Activated CD8-positive, alpha-beta memory T cell treated with anti-CD3 and anti-CD28 coated beads for 48 hours (primary cell): ENCODE measurements around the gene ADAP2.
A peak's percentile ranks its signal among the peaks of the same experiment; 100 is the strongest.
"Not testable (repeated sequence)": the region's sequence is repeated elsewhere in the genome, so short reads cannot be mapped to it uniquely, and the experiment has no call there.

Source experiments
- DNase-seq, 3 experiments: peaks; one replicate each; pipeline ENCODE4 v3.0.0-alpha.2; 2020; ENCODE audit warnings: low read depth in 2 of 3, low spot score in 2 of 3

ADAP2 gene

DNA sequence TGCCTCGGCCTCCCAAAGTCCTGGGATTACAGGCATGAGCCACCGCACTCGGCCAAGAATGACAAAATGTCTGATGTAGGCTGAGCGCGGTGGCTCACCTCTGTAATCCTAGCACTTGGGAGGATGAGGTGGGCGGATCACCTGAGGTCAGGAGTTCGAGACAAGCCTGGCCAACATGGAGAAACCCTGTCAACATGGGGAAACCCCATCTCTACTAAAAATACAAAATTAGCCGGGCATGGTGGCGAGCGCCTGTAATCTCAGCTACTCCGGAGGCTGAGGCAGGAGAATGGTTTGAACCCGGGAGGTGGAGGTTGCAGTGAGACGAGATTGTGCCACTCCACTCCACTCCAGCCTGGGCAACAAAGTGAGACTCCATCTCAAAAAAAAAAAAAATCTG is 46.2 kb downstream of the ADAP2 start:
- DNase-seq = not testable (repeated sequence)

DNA sequence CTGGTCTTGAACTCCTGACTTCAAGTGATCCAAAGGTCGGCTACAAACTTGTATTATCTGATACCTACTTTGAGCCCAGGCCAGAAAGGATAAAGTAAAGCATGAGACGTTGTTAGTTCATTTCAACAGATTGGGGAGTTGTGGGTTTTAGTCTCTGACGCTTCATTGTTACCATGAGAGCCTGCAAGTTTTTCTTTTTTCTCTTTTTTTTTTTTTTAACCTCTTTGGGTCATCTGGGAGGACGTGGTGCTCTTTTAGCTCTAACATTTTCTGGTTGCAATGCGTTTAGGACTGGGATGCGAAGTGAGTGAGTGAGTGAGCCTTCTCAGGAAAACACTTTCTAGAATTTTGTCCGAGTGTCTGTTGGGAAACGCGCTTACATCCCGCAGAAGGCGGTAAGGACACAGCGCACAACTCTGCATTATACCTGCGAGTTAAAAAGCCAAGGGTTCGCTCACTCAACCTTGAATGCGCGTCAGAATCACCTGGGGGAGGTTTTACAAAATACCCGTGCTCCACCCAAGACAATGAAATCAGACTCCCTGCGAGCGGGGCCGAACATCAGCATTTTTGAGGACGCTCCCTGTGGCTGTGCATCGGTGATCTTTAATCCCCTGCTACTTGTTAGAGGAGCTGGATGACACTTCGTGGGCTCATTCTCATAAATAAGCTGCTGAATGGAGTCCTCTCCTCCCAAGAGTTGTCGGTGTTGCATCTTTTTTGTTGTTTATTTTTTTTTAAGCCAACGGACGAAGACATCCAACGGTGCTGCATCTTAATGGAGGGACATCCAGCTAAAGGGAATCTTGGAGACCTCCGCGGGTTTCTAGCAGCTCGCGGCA is 48.5 kb downstream of the ADAP2 start:
- DNase-seq = peak in 1 of 3 experiments; percentile 11

DNA sequence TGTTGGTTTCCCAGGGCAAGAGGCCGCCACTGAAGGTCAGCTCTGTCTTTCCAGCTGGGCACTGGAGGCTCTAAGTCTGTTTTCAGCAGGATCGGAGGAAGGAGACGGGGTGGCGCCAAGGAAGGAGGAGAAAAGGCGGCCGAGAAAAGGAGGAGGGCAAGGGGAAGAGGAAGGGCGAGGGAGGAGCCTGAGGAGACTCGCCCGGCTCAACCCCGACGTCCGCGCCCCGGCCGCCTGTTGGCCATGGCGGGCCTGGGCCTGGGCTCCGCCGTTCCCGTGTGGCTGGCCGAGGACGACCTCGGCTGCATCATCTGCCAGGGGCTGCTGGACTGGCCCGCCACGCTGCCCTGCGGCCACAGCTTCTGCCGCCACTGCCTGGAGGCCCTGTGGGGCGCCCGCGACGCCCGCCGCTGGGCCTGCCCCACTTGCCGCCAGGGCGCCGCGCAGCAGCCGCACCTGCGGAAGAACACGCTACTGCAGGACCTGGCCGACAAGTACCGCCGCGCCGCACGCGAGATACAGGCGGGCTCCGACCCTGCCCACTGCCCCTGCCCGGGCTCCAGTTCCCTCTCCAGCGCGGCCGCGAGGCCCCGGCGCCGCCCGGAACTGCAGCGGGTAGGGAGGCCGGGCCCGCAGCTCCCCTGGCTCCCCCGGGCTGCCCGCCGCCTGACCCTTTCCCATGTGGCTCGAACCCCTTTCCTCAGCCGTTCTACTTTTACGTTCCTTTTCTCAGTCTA is 49.3 kb downstream of the ADAP2 start, which contains the start of gene RNF135:
TSS of gene RNF135 (plus strand) at position 209 of the 737 bp plus-strand sequence. CDS start at position 244, 35 bp downstream.
- DNase-seq = peak; percentile 32 to 50 (median 46)

DNA sequence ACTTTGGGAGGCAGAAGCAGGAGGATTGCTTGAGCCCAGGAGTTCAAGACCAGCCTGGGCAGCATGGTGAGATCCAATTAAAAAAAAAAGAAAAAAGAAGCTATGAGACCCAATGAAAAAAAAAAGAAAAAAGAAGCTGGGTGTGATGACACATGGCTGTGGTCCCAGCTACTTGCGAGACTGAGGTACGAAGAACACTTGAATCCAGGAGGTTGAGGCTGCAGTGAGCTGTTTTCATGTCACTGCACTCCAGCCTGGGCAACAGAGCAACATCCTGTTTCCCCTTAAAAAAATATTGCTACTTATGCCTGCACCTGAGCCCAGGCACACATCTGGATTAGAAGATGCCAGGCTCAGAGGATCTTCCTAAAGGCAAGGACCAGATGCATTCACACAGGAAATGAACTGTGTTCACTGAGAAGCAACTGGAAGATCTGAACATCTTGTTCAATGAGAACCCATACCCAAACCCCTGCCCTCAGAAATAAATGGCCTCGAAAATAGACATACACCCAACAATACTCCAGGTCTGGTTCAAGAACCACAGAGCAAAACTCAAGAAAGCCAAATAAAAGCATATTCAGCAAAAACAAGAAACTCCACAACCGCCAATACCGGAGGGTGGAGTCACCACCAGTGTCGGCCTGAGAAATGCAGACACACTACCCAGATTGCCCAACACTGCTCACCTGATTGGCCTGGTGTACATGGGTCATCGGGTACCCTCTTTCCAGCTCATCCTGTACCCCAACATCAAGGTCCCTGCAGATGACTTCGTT is 53.5 kb downstream of the ADAP2 start:
- DNase-seq = no peak

DNA sequence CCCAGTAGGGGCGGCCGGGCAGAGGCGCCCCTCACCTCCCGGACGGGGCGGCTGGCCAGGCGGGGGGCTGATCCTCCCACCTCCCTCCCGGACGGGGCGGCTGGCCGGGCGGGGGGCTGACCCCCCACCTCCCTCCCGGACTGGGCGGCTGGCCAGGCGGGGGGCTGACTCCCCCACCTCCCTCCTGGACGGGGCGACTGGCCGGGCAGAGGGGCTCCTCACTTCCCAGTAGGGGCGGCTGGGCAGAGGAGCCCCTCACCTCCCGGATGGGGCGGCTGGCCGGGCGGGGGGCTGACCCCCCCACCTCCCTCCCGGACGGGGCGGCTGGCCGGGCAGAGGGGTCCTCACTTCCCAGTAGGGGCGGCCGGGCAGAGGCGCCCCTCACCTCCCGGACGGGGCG is 58.2 kb downstream of the ADAP2 start:
- not testable (repeated sequence) for DNase-seq

DNA sequence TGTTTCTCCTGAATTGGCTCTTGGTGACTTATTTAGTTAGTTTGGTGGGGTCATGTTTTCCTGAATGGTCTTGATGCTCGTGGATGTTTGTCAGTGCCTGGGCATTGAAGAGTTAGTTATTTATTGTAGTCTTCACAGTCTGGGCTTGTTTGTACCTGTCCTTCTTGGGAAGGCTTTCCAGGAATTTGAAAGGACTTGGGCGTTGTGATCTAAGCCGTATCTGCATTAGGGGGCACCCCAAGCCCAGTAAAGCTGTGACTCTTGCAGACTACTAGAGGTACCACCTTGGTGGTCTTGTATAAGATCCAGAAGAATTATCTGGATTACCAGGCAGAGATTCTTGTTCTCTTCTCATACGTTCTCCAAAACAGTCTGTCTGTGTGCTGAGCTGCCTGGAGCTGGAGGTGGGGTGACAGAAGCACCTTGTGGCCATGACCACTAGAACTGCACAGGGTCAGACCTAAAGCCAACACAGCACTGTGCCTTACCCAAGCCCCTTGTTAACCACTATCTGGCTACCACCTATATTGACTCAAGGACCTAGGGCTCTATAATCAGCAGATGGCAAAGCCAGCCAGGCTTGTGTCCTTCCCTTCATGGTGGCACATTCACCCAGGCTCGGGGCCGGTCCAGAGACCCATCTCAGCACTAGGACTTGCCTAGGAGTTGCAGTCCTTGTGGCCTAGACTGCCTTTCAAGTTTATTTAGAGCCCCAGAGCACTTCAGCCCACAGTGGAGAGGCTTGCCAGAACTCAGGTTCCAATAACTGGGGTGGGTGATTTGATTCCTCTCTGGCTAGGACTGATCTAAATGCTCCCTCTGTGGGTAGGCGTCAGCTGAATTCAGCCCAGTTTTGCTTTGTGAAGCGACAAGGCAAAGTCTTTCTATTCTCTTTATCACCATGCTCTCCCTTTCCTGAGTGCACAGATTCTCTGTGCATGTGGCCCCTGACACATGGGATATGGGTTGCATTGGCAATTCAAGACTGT is 60.1 kb downstream of the ADAP2 start:
- no peak for DNase-seq

DNA sequence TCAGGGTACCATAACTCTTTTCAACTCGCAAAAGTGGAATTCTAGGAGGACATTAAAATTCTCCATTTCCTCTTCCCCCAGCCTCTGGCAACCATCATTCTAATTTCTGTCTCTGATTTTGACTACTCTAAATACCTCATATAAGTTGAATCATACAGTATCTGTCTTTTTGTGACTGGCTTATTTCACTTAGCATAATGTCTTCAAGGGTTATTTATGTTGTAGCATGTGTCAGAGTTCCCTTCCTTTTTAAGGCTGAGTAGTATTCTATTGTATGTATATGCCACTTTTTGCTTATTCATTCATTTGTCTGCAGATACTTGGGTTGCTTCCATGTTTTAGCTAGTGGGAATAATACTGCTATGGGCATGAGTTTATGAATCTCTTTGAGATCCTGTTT is 61.1 kb downstream of the ADAP2 start:
- DNase-seq = no peak

DNA sequence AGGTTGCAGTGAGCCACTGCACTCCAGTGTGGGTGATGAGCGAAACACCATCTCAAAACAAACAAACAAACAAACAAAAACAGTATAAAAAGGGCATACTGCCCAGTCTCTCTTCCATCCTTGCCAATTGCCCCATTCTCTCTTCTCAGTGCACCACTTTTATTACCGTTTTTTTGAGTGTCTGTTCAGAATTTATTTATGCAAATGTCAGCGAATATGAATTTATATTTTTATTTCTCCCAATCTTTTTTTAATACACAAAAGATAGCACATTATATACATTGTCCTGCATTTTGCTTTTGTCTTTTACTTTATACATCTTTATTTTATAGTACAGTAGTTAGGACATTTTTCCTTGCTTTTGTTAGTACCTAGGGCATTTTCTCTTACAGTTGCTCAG is 68.7 kb downstream of the ADAP2 start:
- no peak for DNase-seq

DNA sequence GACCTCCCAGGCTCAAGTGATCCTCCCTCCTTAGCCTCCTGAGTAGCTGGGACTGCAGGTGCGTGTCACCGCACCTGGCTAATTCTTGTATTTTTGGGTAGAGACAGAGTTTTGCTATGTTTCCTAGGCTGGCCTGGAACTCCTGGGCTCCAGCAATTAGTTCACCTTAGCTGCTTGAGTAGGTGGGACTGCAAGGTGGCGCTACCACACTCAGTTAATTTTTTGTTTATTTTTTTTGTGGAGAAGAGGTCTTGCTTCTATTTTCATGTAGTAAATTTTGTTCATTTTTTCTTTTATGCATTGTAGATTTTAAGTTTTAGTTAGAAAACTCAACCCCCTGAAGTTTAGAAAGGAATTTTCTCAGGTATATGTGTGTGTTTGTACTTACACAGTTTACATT is 70.8 kb downstream of the ADAP2 start:
- DNase-seq = no peak

DNA sequence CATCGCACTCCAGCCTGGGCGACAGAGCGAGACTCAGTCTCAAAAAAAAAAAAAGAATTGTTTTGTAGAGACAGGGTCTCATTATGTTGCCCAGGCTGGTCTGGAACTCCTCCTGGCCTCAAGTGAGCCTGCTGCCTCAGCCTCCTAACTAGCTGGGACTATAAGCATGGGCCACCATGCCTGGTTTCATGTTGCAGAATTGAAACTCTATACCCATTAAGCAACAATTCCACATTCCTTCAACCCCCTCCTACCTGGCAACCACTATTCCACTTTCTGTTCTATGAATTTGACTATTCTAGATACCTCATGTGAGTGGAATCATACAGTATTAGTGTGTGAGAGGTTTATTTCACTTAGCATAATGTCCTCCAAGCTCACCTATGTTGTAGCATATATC is 73.6 kb downstream of the ADAP2 start:
- DNase-seq = no peak

DNA sequence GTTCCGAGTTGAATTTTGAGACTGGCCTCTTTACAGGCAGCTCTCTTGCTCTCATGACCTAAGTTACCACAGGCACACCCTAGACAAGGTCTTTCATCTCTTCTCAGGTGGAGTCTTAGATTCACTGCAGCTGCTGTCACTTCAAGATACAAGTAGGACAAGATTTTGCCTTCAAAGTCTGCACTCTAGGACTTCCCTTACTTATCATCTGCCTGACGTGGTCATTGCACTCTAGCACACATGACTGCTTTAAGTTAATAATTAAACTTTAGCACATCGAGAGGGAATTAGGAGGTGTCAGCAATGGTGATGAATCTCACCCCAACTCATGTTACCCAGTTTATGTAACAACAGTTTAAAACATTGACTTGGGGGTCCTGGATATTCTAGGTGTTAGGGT is 74.7 kb downstream of the ADAP2 start:
- DNase-seq = no peak

DNA sequence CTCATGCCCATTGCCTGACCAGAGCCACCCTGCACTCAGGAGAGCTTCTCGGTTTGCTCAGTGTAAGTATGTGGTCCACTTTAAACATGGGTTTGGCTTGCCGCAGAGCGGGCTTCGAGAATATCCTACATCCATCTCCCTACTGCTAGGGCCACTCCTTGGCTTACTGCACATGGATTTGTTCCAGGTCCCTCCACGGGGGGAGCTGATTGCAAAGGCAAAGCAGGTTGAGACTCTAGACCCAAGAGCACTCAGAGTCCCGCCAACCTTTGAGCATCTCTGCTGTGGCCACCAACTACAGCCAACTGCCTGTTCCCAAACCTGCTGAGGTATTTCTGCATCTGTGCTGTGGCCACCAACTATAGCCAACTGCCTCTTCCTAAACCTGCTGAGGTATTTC is 75.5 kb downstream of the ADAP2 start:
- no peak for DNase-seq

DNA sequence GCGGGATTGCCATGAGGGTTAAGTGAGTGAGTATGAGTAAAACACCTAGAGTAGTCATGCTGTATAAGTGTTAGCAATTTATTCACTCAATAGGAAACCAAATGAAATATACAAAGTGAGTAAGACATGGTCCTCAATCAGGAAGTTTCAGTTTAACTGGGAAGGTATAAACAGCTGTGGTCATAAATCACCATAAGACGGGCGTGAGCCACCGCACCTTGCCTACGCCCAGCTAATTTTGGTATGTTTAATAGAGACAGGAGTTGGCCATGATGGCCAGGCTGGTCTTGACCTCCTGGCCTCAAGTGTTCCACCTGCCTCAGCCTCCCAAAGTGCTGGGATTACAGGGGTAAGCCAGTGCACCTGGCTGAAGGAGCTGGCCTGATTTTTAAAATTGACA is 76.1 kb downstream of the ADAP2 start:
- DNase-seq = no peak

DNA sequence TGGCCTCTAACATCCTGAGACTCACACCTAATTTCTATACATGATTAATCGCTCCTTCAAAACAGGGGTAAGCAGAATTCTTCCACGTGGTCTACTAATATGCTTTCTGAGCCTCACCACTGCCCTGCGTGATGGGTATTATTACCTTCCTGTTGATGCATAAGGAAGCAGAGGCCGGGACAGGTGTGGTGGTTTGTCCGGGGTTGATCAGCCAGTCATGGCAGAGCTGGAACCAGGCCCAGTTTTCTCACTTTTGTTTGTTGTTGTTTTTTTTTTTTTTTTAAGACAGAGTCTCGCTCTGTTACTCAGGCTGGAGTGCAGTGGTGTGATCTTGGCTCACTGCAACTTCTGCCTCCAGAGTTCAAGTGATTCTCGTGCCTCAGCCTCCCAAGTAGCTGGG is 80.3 kb downstream of the ADAP2 start:
- DNase-seq = no peak

DNA sequence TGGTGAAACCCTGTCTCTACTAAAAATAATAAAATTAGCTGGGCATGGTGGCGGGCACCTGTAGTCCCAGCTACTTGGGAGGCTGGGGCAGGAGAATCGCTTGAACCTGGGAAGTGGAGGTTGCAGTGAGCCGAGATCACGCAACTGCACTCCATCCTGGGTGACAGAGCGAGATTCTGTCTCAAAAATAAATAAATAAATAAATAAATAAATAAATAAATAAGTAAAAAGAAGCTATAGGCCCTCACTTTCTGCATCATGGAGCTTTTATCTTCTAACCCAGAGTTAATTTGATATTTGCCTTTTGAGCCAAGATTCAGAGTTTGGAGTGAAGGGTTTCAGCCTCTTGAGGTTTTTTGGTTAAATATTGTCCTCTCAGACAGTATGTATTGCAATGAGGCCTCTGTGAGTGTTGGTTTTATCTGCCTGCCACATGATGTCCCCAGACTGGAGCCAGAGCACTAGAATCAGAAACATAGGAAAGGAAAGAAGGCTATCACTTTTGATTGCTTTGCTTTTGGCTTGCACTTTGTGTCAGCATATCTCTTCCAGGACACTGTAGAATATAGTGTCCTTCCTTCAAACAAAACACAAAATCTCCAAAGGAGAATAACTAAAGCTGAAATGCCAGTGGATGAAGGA is 81.6 kb downstream of the ADAP2 start:
- no peak for DNase-seq

DNA sequence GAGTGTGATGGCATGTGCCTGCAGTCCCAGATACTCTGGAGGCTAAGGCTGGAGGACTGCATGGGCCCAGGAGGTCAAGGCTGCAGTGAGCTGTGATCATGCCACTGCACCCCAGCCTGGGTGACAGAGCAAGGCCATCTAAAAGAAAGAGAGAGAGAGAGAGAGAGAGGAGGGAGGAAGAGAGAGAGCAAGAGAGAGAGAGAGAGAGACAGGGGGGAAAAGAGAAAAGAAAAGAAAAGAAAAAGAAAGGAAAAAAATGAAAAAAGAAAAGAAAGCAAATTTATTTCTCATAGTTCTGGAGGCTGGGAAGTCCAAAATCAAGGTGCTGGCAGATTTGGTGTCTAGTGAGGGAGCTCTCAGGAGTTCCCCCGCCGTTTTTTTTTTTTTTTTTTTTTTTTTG is 82.4 kb downstream of the ADAP2 start:
- no peak for DNase-seq

DNA sequence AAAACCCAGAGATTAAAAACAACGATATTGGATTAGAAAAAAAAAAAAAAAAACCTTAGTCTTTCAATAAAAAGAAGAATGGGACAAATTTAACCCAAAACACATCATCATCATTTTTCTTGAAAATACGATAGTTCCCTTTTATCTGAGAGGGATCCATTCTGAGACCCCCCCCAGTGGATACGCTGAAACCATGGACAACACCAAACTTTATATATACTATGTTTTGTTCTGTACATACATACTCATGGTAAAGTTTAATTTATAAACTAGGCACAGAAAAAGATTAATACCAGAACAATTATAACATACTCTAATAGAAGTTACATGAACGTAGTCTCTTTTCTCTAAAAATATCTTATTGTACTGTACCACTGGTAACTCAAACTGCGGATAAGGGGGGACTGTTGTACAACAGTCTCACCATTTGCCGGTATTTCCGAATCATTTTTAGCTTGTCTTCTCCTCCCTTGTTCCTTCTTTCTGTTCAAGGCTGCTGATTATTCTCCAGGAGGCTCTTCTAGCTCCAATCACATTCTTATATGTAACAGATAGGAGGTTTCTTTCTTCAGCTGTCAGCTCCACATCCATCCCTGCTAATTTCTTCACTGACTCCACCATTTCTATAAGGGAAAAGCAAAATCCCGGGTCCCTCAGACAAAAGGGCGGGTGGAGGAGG is 86.1 kb downstream of the ADAP2 start:
- DNase-seq = no peak

DNA sequence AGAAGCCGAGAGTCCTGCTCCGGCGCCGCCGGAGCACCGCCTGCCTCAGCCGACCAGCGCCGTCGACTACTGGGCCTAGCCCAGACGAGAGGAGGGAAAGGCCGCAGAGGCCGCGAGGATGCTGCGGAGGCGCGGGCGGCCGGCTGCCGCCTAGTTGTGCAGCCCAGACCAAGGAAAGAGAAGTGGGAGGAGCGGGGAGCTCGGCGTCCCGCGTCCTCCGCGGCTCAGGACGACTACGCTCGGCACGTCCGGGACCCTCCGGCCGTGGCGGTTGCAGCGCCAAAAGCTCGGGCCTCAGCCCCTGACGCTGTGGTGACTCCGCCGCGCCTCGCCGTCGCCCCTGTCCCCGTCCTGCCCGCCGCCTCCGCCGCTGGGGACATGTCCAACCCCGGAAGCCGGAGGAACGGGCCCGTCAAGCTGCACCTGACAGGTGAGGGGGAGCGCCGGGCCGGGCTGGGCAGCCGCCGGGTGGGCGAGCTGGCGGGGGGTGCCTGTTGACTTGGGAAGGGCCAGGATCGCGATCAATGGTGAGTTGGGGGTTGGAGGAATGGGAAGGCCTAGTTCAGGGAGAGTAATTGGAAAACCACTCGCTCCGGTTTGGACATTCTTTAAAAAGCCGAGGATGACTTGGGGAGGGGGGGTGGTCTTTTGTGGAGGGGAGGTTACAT is 86.8 kb downstream of the ADAP2 start:
- DNase-seq = peak; percentile 11 to 27 (median 22)
